Thymus (tissue), 11 donors: ENCODE measurements around the gene TEX2. TPM values are rescaled to one million over a fixed set of nuclear protein-coding genes. Genes with fewer than 3 reads are reported as not detected.

Experiments used
- DNase-seq, 9 donors: peaks; one replicate each; pipeline ENCODE4 v3.0.0-alpha.2; 2013; ENCODE audit warnings: low spot score in 9 of 9, low read depth in 6 of 9, missing footprints in 1 of 9
- H3K27ac ChIP-seq, 2 donors: one replicate each; pipeline ENCODE4 v1.5.1; 2013; ENCODE audit warnings: control low read depth in 1 of 2, low read depth in 1 of 2, low read length in 1 of 2, mild to moderate bottlenecking in 1 of 2, moderate library complexity in 1 of 2
- H3K27me3 ChIP-seq, 2 donors: one replicate each; pipeline ENCODE4 v1.5.1; 2013; ENCODE audit warnings: low read length in 1 of 2; ENCODE audit not compliant: control insufficient read depth in 2 of 2, insufficient read depth in 1 of 2
- H3K36me3 ChIP-seq, 2 donors: one replicate each; pipeline ENCODE4 v1.5.1; 2013; ENCODE audit warnings: low read length in 1 of 2, mild to moderate bottlenecking in 1 of 2, moderate library complexity in 1 of 2; ENCODE audit not compliant: control insufficient read depth in 2 of 2, insufficient read depth in 2 of 2
- H3K4me1 ChIP-seq, 2 donors: one replicate each; pipeline ENCODE4 v1.5.1; 2013; ENCODE audit warnings: low read length in 2 of 2; ENCODE audit not compliant: control insufficient read depth in 2 of 2, insufficient read depth in 2 of 2
- H3K4me3 ChIP-seq, 2 donors: one replicate each; pipeline ENCODE4 v1.5.1; 2013; ENCODE audit warnings: low read length in 2 of 2, control low read depth in 1 of 2, mild to moderate bottlenecking in 1 of 2
- H3K9me3 ChIP-seq, 2 donors: one replicate each; pipeline ENCODE4 v1.5.1; 2013; ENCODE audit warnings: low read length in 1 of 2, mild to moderate bottlenecking in 1 of 2; ENCODE audit not compliant: control insufficient read depth in 2 of 2, insufficient read depth in 1 of 2
- WGBS: extraction: QIAGEN DNeasy Blood & Tissue Kit; methylation state at CpG from one replicate; pipeline ENCODE4 v1.1.7; 2013; 5-methylcytosine and 5-hydroxymethylcytosine counted together
- polyA plus RNA-seq: library from polyadenylated mRNA; stranded (reverse); fragments of 200-250 nt; gene quantifications from one replicate; pipeline ENCODE4 v1.2.3, GENCODE V29; 2013
- total RNA-seq: library from RNA; stranded (reverse); fragments of 120-200 nt; gene quantifications from one replicate; pipeline ENCODE4 v1.2.4, GENCODE V29; 2013
- donor health status: healthy.

TEX2 gene
- total and polyA plus RNA-seq, 2 donors, result 8.0 to 8.7 TPM

DNA sequence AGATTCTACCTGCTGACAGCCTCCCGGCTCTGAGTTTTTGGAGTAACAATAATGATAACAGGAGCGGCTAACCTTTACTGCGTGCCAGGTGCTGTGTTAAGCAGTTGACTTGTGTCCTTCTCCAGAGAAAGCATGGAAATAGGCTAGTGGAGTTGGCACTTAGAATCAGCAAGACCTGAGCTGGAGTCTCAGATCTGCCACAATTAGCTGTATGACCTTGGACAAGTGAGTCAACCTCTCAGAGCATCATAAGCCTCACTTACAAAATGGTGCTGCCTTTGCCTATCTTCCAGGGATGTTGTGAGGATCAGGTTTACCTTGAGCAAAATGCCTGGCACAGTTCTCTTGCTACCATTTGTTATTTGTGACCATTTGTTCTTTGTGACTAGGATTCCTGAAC, 32.1 kb upstream of the TEX2 start:
- Histone ChIP-seq H3K27me3 (no peaks in the 10 kb centered on the region), H3K27ac (no peak overlapping the region), H3K4me3 (no peak overlapping the region), H3K9me3 (peaks cover 0 to 10% of the 10 kb centered on the region in 2 donors), H3K4me1 (no peaks in the 10 kb centered on the region), H3K36me3 (no peaks in the 10 kb centered on the region)
- WGBS, result 96% methylated on average over 3 of the region's 3 CpGs
- DNase-seq, result no peak

DNA sequence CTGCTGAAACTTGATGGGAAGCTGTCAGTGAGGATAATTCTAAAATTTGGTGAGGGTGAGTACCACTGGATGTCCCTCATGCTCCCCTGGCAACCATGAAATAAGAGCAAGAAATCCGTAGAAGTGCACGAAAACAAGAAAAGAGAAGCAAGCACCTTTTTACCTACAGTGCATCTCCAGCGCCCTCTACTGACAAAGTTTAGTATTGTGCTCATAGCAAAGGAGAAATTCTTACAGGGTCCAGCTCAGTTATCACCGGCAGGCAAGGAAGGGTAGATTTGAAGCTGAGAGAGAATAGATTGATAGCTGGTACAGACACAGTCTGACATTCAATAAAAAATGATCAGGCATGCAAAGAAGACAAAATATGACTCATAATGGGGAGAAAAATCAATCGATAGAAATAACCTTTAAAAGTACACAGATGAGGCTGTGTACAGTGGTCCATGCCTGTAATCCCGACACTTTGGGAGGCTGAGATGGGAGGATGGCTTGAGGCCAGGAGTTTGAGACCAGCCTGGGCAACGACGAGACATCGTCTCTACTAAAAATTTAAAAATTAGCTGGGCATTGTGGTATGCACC, 28.3 kb upstream of the TEX2 start:
- Histone ChIP-seq H3K9me3 (peaks cover 0 to 10% of the 10 kb centered on the region in 2 donors), H3K27me3 (no peaks in the 10 kb centered on the region), H3K4me3 (no peak overlapping the region), H3K4me1 (no peaks in the 10 kb centered on the region), H3K27ac (no peak overlapping the region), H3K36me3 (no peaks in the 10 kb centered on the region)
- DNase-seq, result no peak
- WGBS, result 89% methylated on average over 9 of the region's 9 CpGs

DNA sequence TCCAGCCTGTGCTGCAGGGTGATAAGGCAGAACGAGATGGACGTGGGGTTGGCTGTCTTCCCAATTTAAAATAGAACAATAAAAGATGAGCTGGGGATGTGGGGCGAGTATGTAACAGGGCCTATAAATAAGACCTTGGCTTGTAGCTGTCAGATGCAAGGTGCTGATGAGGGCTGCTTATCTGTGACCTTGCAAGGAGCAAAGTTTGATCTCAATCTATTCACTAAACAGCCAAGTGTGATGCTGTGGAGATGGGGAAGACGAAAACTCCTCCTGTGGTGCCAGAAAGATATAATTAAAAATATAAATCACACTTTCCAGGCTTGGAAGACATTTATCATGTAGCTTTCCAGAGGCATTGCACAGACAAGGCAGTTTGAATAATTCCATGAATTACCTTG, 26.7 kb upstream of the TEX2 start:
- 73% methylated on average over 4 of the region's 4 CpGs for WGBS
- Histone ChIP-seq H3K36me3 (no peaks in the 10 kb centered on the region), H3K27me3 (no peaks in the 10 kb centered on the region), H3K4me3 (no peak overlapping the region), H3K9me3 (peaks cover 0 to 10% of the 10 kb centered on the region in 2 donors), H3K27ac (no peak overlapping the region), H3K4me1 (no peaks in the 10 kb centered on the region)
- DNase-seq, result no peak

DNA sequence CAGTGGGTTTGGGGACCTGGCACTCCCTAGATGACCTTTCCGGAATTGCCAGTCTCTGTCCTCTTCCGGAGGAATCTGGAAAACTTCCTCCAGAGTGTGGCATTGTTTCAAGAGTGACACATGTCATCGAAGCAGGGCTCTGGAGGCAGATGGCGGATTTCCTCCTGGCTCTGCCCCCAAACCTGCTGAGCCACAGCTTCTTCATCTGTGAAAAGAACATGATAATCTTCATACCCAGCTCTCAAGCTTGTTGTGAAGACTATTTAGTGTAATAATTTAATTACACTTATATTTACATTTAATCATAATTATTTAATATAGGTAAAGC, 19.7 kb upstream of the TEX2 start:
- peaks cover 0 to 6% of the 10 kb centered on the region in 2 donors for H3K4me1 ChIP-seq
- no peak overlapping the region for H3K4me3 ChIP-seq
- no peaks in the 10 kb centered on the region for H3K36me3 ChIP-seq
- no peaks in the 10 kb centered on the region for H3K27me3 ChIP-seq
- no peak for DNase-seq
- H3K9me3 ChIP-seq, result no peaks in the 10 kb centered on the region
- no peak overlapping the region for H3K27ac ChIP-seq
- WGBS, result 40% methylated on average over 4 of the region's 4 CpGs

DNA sequence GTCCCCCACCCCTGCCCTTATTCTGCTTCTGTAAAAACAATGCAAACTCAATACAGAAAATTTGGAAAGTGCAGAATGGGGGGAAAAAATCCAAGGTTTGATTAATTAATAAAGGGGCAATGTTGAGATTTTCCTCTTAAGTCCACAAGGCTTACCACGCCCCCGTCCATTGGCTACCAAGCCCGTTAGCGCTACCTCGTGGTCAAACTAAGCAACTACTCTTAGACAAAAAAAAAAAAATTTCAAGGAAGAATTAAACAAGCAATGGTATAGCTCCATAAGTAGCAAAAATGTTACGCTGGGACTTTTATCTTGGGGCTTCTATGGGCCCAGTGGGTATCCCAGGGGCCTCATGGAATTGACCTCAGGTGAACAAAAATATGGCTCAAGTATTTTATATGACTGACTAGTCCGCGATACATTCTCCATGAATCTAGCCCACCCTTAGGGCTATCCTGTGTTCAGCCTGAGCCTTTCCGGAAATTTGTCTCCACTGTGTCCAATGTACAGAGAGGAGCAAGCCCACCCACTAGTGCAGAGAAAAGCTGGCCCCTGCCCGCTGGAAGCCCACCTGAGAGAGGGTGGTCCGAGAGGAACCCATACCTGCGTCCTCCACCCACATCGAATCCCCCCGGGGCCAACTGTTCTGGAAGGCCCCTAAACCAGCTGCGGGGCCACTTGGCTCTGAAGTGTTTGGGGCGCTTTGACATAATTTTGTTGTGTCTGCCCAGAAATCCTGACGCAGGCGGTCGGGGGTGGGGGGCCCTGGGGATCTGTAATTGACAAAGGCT, 19.1 kb upstream of the TEX2 start:
- Histone ChIP-seq H3K27me3 (no peaks in the 10 kb centered on the region), H3K9me3 (no peaks in the 10 kb centered on the region), H3K27ac (no peak overlapping the region), H3K4me1 (peaks cover 0 to 6% of the 10 kb centered on the region in 2 donors), H3K4me3 (no peak overlapping the region), H3K36me3 (no peaks in the 10 kb centered on the region)
- WGBS, result 63% methylated on average over 19 of the region's 19 CpGs
- DNase-seq, result peak in 4 of 9 donors; percentile 51 to 76 (median 64)

DNA sequence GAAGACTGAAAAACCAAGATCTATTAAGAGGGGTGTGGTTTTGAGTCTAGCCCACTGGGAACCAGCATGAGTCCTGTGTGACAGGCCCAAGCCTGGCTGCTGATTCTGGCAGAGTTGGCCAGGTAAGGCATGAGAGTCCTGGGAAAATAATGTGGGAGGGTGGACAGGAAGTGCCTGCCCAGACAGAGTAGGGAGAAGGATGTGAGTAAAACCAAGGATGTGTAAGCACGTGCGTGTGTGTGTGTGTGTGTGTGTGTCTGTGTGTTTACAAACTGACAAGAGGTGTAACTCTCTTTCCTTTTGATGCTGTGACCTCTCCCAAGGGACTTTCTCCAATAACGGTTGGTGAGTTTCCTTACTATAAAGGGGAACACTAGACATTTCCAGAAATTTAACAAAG, 15.6 kb upstream of the TEX2 start:
- peaks cover 0 to 6% of the 10 kb centered on the region in 2 donors for H3K4me1 ChIP-seq
- WGBS, result 93% methylated on average over 3 of the region's 3 CpGs
- H3K27me3 ChIP-seq, result no peaks in the 10 kb centered on the region
- no peak overlapping the region for H3K27ac ChIP-seq
- no peak overlapping the region for H3K4me3 ChIP-seq
- no peak for DNase-seq
- H3K36me3 ChIP-seq, result no peaks in the 10 kb centered on the region
- no peaks in the 10 kb centered on the region for H3K9me3 ChIP-seq

DNA sequence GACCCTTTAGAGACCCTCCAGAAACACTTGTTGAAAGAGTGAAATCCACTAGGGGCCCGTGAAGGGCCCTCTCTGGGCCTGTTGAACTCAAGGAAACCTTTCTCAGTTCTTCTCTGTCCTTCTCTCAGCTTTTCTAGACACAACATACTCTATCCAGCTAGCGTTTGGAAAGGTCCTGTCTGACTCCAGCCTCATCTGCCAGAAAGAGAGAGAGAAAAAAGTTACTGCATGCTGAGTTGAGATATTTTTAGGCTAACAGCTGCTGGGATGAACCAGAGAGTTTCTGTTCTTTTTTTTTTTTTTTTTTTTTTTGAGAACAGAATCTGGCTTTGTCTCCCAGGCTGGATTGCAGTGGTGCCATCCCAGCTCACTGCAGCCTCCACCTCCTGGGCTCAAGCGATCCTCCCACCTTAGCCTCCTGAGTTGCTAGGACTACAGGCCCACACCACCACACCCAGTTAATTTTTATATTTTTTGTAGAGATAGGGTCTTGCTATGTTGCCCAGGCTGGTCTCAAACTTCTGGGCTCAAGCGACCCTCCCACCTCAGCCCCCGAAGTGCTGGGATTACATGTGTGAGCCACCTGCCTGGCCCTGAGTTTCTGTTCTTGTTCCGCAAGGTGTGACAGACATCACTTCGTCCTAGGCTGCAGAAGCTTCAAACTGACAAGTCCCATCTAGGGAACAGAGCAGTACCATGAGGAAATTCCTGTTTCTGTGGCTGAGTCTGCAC, 14.9 kb upstream of the TEX2 start:
- no peak for DNase-seq
- no peak overlapping the region for H3K27ac ChIP-seq
- no peak overlapping the region for H3K4me3 ChIP-seq
- H3K36me3 ChIP-seq, result no peaks in the 10 kb centered on the region
- H3K9me3 ChIP-seq, result no peaks in the 10 kb centered on the region
- H3K4me1 ChIP-seq, result peaks cover 4 to 12% of the 10 kb centered on the region in 2 donors
- no peaks in the 10 kb centered on the region for H3K27me3 ChIP-seq
- WGBS, result 96% methylated on average over 7 of the region's 7 CpGs

DNA sequence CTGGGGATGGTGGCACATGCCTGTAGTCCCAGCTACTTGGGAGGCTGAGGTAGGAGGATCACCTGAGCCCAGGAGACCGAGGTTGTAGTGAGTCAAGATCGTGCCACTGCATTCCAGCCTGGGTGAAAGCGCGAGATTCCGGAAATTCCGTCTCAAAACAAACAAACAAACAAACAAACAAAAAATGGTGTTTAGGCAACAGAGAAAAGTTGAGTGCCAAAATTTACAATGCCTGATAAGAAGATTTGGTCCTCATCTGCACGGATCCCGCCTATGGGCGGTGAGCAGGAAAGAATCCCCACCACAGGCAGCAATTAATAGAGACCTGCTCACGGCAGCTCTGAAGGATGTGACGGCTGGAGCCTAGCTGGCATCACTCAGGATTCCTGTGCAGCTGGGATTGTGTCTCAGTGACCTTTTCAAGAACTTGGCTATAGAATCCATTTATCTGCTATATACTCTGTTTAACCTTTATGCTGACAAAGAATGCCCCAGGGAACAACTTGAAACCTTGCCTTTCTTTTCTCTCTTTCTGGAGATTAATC, 14.0 kb upstream of the TEX2 start:
- no peaks in the 10 kb centered on the region for H3K27me3 ChIP-seq
- H3K9me3 ChIP-seq, result peaks cover 0 to 4% of the 10 kb centered on the region in 2 donors
- 96% methylated on average over 11 of the region's 11 CpGs for WGBS
- peaks cover 5 to 17% of the 10 kb centered on the region in 2 donors for H3K4me1 ChIP-seq
- H3K36me3 ChIP-seq, result no peaks in the 10 kb centered on the region
- H3K27ac ChIP-seq, result no peak overlapping the region
- DNase-seq, result no peak
- no peak overlapping the region for H3K4me3 ChIP-seq

DNA sequence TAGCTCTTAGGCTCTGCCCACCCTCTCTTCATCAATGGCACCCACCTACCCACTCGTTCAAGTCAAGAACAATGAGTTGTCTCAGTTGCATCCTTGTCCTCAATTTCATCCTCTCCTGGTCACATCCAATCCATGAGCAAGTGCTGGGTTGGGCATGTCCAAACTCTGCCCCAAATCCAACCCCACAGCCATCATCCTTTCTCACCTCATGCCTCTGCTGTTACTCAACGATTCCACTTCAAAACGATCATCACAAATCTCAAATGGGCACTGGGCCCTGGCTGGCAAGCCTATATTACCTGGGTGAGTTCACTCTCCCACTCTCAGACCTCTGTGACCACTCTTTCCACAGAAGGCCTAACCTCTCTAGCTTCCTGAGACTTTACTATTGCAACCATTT, 12.0 kb upstream of the TEX2 start:
- 96% methylated on average over 3 of the region's 3 CpGs for WGBS
- no peak overlapping the region for H3K27ac ChIP-seq
- H3K27me3 ChIP-seq, result no peaks in the 10 kb centered on the region
- peaks cover 5 to 35% of the 10 kb centered on the region in 2 donors for H3K4me1 ChIP-seq
- H3K4me3 ChIP-seq, result no peak overlapping the region
- H3K36me3 ChIP-seq, result no peaks in the 10 kb centered on the region
- H3K9me3 ChIP-seq, result peaks cover 0 to 12% of the 10 kb centered on the region in 2 donors
- no peak for DNase-seq
